Smooth muscle cell (in vitro differentiated cells): ENCODE data around the gene HDAC2. TPM values are rescaled to one million over a fixed set of nuclear protein-coding genes. Genes with fewer than 3 reads are reported as not detected.

Experiments
- DNase-seq: peaks from one replicate; lab custom pipeline; 2025; ENCODE audit not compliant: unreplicated experiment; lab: John Stamatoyannopoulos, UW
- H2AFZ ChIP-seq: fragments of 200-600 bp; sonication (generic); 2 replicates; pipeline ENCODE4 v1.6.0; 2016; ENCODE audit warnings: antibody characterized with exemption, low read depth, mild to moderate bottlenecking
- H3F3A ChIP-seq: fragments of 200-600 bp; sonication (generic); 2 replicates; pipeline ENCODE4 v1.6.0; 2017; ENCODE audit warnings: antibody characterized with exemption, low read depth
- H3K27ac ChIP-seq: fragments of 200-600 bp; sonication (generic); 2 replicates; pipeline ENCODE4 v1.5.1; 2016; ENCODE audit warnings: low read depth, mild to moderate bottlenecking
- H3K27me3 ChIP-seq: fragments of 200-600 bp; sonication (generic); 2 replicates; pipeline ENCODE4 v1.6.1; 2016; ENCODE audit warnings: low read depth, mild to moderate bottlenecking
- H3K36me3 ChIP-seq: fragments of 200-600 bp; sonication (generic); 2 replicates; pipeline ENCODE4 v1.5.1; 2016; ENCODE audit warnings: low read depth
- H3K4me1 ChIP-seq: fragments of 200-600 bp; sonication (generic); 2 replicates; pipeline ENCODE4 v1.5.1; 2016; ENCODE audit warnings: low read depth
- H3K4me2 ChIP-seq: fragments of 200-600 bp; sonication (generic); 2 replicates; pipeline ENCODE4 v1.6.0; 2016; ENCODE audit warnings: mild to moderate bottlenecking
- H3K4me3 ChIP-seq: fragments of 200-600 bp; sonication (generic); 2 replicates; pipeline ENCODE4 v1.5.1; 2016; ENCODE audit warnings: mild to moderate bottlenecking
- H3K79me2 ChIP-seq: fragments of 200-600 bp; sonication (generic); 2 replicates; pipeline ENCODE4 v1.6.0; 2016; ENCODE audit warnings: low read depth, mild to moderate bottlenecking
- H3K9ac ChIP-seq: fragments of 200-600 bp; sonication (generic); 2 replicates; pipeline ENCODE4 v1.6.0; 2016; ENCODE audit warnings: low read depth
- H3K9me3 ChIP-seq: fragments of 200-600 bp; sonication (generic); replicated peaks from 2 replicates; pipeline ENCODE4 v1.5.1; 2016; ENCODE audit warnings: low read depth
- H4K20me1 ChIP-seq: fragments of 200-600 bp; sonication (generic); 2 replicates; pipeline ENCODE4 v1.6.0; 2016; ENCODE audit warnings: low read depth
- CTCF ChIP-seq: fragments of 200-600 bp; sonication (generic); IDR thresholded peaks from 2 replicates; pipeline ENCODE4 v1.5.1; 2017; ENCODE audit warnings: borderline replicate concordance, mild to moderate bottlenecking, antibody characterized with exemption; ENCODE audit not compliant: insufficient read depth, poor library complexity, severe bottlenecking
- WGBS: methylation state at CpG from one replicate; pipeline ENCODE4 v1.1.7; 2016; ENCODE audit warnings: low lambda C conversion rate; 5-methylcytosine and 5-hydroxymethylcytosine counted together
- polyA plus RNA-seq: library from polyadenylated mRNA; unstranded; fragments of >200 nt; fragmentation: Nextera tagmentation; extraction: Ambion mirVana; gene quantifications from 2 replicates; pipeline ENCODE4 v1.2.1, GENCODE V29; 2016
- total RNA-seq: library from RNA; depleted of rRNA; stranded (reverse); fragments of >200 nt; gene quantifications from 2 replicates; pipeline ENCODE4 v1.2.3, GENCODE V29; 2014

HDAC2 gene
- total and polyA plus RNA-seq, 2 experiments from 2014 or later, result 192 to 198 TPM

- H3K4me3 ChIP-seq, result peak overlapping the region; percentile 60
- H2AFZ ChIP-seq, result peak overlapping the region; percentile 6
- no peak for TF ChIP-seq CTCF
- peaks cover 54% of the 10 kb centered on the region for H3K79me2 ChIP-seq
- H3F3A ChIP-seq, result no peaks in the 10 kb centered on the region
- H3K9ac ChIP-seq, result peak overlapping the region; percentile 80
- 46% methylated on average over 2 of the region's 2 CpGs for WGBS
- peak overlapping the region; percentile 88 for H3K4me2 ChIP-seq
- peak overlapping the region; percentile 93 for H3K27ac ChIP-seq
- H4K20me1 ChIP-seq, result no peaks in the 10 kb centered on the region
- DNase-seq, result no peak
- H3K36me3 ChIP-seq, result no peaks in the 10 kb centered on the region
- peaks cover 17% of the 10 kb centered on the region for H3K4me1 ChIP-seq
- no peaks in the 10 kb centered on the region for H3K9me3 ChIP-seq
- no peaks in the 10 kb centered on the region for H3K27me3 ChIP-seq
These were observed 39.6 kb upstream of the HDAC2 start for GRCh38 chr6:114010540-114010939.

- WGBS, result 4% methylated on average over 2 of the region's 2 CpGs
- H3K4me3 ChIP-seq, result peak overlapping the region; percentile 60
These were observed 38.2 kb upstream of the HDAC2 start for GRCh38 chr6:114009192-114009591.

GRCh38 chr6:114008331-114008730 is 37.4 kb upstream of the HDAC2 start:
- H3K4me3 ChIP-seq, result peak overlapping the region; percentile 60
- H3K9ac ChIP-seq, result peak overlapping the region; percentile 80
- no peaks in the 10 kb centered on the region for H3F3A ChIP-seq
- no peaks in the 10 kb centered on the region for H3K9me3 ChIP-seq
- WGBS, result 44% methylated on average over 4 of the region's 4 CpGs
- DNase-seq, result no peak
- peaks cover 76% of the 10 kb centered on the region for H3K79me2 ChIP-seq
- H4K20me1 ChIP-seq, result no peaks in the 10 kb centered on the region
- TF ChIP-seq CTCF, result no peak
- H3K4me2 ChIP-seq, result peak overlapping the region; percentile 88
- H3K27ac ChIP-seq, result peak overlapping the region; percentile 93
- no peaks in the 10 kb centered on the region for H3K36me3 ChIP-seq
- H3K27me3 ChIP-seq, result no peaks in the 10 kb centered on the region
- H2AFZ ChIP-seq, result peak overlapping the region; percentile 8
- H3K4me1 ChIP-seq, result peaks cover 17% of the 10 kb centered on the region

More at GRCh38 chr6:114009192-114009591, 38.2 kb upstream of the HDAC2 start:
- TF ChIP-seq CTCF, result no peak
- H3K9ac ChIP-seq, result peak overlapping the region; percentile 80
- H3K4me2 ChIP-seq, result peak overlapping the region; percentile 88
- no peaks in the 10 kb centered on the region for H3K27me3 ChIP-seq
- H3K9me3 ChIP-seq, result no peaks in the 10 kb centered on the region
- H3K4me1 ChIP-seq, result peaks cover 17% of the 10 kb centered on the region
- H4K20me1 ChIP-seq, result no peaks in the 10 kb centered on the region
- H3K79me2 ChIP-seq, result peaks cover 68% of the 10 kb centered on the region
- no peaks in the 10 kb centered on the region for H3F3A ChIP-seq
- no peaks in the 10 kb centered on the region for H3K36me3 ChIP-seq
- H3K27ac ChIP-seq, result peak overlapping the region; percentile 93
- H2AFZ ChIP-seq, result peak overlapping the region; percentile 8
- no peak for DNase-seq

GRCh38 chr6:114007516-114007915 is 36.6 kb upstream of the HDAC2 start:
- H3K79me2 ChIP-seq, result peaks cover 84% of the 10 kb centered on the region
- TF ChIP-seq CTCF, result no peak
- peaks cover 4% of the 10 kb centered on the region for H3F3A ChIP-seq
- peak overlapping the region; percentile 93 for H3K27ac ChIP-seq
- WGBS, result 27% methylated on average over 2 of the region's 2 CpGs
- H3K4me3 ChIP-seq, result peak overlapping the region; percentile 60
- no peaks in the 10 kb centered on the region for H4K20me1 ChIP-seq
- no peaks in the 10 kb centered on the region for H3K36me3 ChIP-seq
- no peak for DNase-seq
- H3K9ac ChIP-seq, result peak overlapping the region; percentile 80
- no peaks in the 10 kb centered on the region for H3K27me3 ChIP-seq
- no peak overlapping the region for H2AFZ ChIP-seq
- peaks cover 17% of the 10 kb centered on the region for H3K4me1 ChIP-seq
- no peaks in the 10 kb centered on the region for H3K9me3 ChIP-seq
- peak overlapping the region; percentile 88 for H3K4me2 ChIP-seq
